ENCODE measurements around the gene GPRC5C. TPM values are rescaled to one million over a fixed set of nuclear protein-coding genes. Genes with fewer than 3 reads are reported as not detected.

Gene GPRC5C
- polyA plus RNA-seq, 2 of the 4 experiments (the other 2 are of a cell fraction): 36.5 to 49.2 TPM

GRCh38 chr17:74454197-74455024, 22.5 kb downstream of the GPRC5C start:
- peaks cover 16% of the 10 kb centered on the region for H3K4me1 ChIP-seq
- H3K27ac ChIP-seq: peak overlapping the region; percentile 70 to 87
- ATAC-seq (peak; percentile 52 to 64), DNase-seq (ENCODE audit: low read depth in 1 of 2, low spot score in 1 of 2) (peak in 1 of 2 experiments; percentile 48), FAIRE-seq (no peak)
- TF ChIP-seq RAD21 (conservative IDR thresholded peaks at IDR 0.05 in 1 of 2, IDR thresholded peaks at IDR 0.05 in 1 of 2) (peak; percentile 9 to 39; a peak in 1 of 5 replicates), PBX3 (IDR thresholded peaks at IDR 0.05) (peak; percentile 64; the same call in 1 of the 2 replicates), MAX (IDR thresholded peaks at IDR 0.05) (no peak), MAZ (IDR thresholded peaks at IDR 0.05; ENCODE audit: borderline replicate concordance, low read depth, low read length) (0 out of 2 replicates have a peak, but pooled peaks have one; percentile 26)
- WGBS (ENCODE audit: missing lambda C conversion rate): 18% methylated on average over 12 of the region's 40 CpGs
- H3K9me3 ChIP-seq: no peaks in the 10 kb centered on the region
- peak overlapping the region; percentile 44 for H3K4me3 ChIP-seq
- ChIA-PET POLR2A (interaction anchor here (0.6 to 1.5 kb wide), 10 partner anchors 10 to 202 kb away, joined by 3 to 16 read pairs (median 4); no protein-coding TSS in a partner anchor), CTCF (interaction anchor here (0.6 to 7.4 kb wide), 15 partner anchors 10 to 1858 kb away, joined by 3 to 127 read pairs (median 4); partner anchors contain the start of gene BTBD17)
- H3K4me2 ChIP-seq: peak overlapping the region; percentile 98

DNA sequence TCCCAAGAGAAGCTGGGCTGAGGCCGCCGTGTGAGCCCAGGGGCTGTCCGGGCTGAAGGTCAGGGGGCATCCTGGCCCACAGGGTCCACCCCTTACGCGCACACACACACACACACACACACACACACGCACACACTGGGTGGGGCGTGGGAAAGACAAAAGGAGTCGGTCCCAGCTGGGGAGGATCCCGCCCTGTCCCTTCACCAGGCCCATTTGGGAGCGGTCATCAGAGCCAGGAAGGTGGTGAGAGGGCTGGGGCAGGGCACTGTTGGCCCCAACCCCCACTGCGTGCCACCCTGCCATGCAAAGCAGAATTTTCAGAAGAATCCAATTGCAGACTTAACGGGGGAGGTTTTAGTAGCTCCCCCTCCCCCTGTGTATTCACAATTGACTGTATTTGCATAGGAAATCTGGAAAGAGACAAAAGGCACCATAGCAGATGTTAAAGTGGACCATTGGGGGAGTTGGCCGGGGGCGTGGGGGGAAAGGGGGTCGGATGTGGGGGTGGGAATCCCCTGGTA, 23.2 kb downstream of the GPRC5C start:
- FAIRE-seq: no peak
- no peak for ATAC-seq
- peaks cover 16% of the 10 kb centered on the region for H3K4me1 ChIP-seq
- H3K9me3 ChIP-seq: no peaks in the 10 kb centered on the region
- peak overlapping the region; percentile 70 to 87; a peak in 5 of 6 replicates for H3K27ac ChIP-seq
- 67% methylated on average over 14 of the region's 15 CpGs for WGBS (ENCODE audit: missing lambda C conversion rate)
- no peak for TF ChIP-seq GATA3 (IDR thresholded peaks at IDR 0.05; ENCODE audit: borderline replicate concordance)
- no peak for TF ChIP-seq TP53 (CRISPR knock-in tag; IDR thresholded peaks at IDR 0.05)
- TF ChIP-seq FOSB (CRISPR knock-in tag; IDR thresholded peaks at IDR 0.05): no peak
- TF ChIP-seq, protein P1, sequence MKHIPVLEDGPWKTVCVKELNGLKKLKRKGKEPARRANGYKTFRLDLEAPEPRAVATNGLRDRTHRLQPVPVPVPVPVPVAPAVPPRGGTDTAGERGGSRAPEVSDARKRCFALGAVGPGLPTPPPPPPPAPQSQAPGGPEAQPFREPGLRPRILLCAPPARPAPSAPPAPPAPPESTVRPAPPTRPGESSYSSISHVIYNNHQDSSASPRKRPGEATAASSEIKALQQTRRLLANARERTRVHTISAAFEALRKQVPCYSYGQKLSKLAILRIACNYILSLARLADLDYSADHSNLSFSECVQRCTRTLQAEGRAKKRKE (CRISPR knock-in tag; IDR thresholded peaks at IDR 0.05; ENCODE audit: low read depth): no peak
- no peak for TF ChIP-seq SMC3 (IDR thresholded peaks at IDR 0.05)
- TF ChIP-seq NR3C1 (IDR thresholded peaks at IDR 0.05): no peak
- TF ChIP-seq, protein P2, sequence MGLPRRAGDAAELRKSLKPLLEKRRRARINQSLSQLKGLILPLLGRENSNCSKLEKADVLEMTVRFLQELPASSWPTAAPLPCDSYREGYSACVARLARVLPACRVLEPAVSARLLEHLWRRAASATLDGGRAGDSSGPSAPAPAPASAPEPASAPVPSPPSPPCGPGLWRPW (IDR thresholded peaks at IDR 0.05): no peak
- TF ChIP-seq CEBPB (IDR thresholded peaks at IDR 0.05): no peak
- TF ChIP-seq FOXS1 (CRISPR knock-in tag; IDR thresholded peaks at IDR 0.05): no peak
- TF ChIP-seq MAFK (IDR thresholded peaks at IDR 0.05; ENCODE audit: partially characterized antibody): no peak
- TF ChIP-seq RAD21 (conservative IDR thresholded peaks at IDR 0.05 in 1 of 2, IDR thresholded peaks at IDR 0.05 in 1 of 2): no peak
- TF ChIP-seq ZFP36 (IDR thresholded peaks at IDR 0.05; ENCODE audit: borderline replicate concordance, partially characterized antibody): no peak
- no peak for TF ChIP-seq RARB (CRISPR knock-in tag; IDR thresholded peaks at IDR 0.05)
- no peak for TF ChIP-seq EHF (CRISPR knock-in tag; IDR thresholded peaks at IDR 0.05)
- TF ChIP-seq CHD2 (IDR thresholded peaks at IDR 0.05; ENCODE audit: low read length, partially characterized antibody): no peak
- TF ChIP-seq KDM5A (IDR thresholded peaks at IDR 0.05): no peak
- DNase-seq (ENCODE audit: low read depth in 1 of 2, low spot score in 1 of 2): no peak
- H3K4me3 ChIP-seq: no peak overlapping the region; the same call in 2 of the 3 replicates
- ChIA-PET CTCF (interaction anchor here (0.9 to 7.4 kb wide), 15 partner anchors 9 to 260 kb away, joined by 3 to 127 read pairs (median 4); partner anchors contain the start of gene BTBD17), POLR2A (interaction anchor here (1.5 kb wide), 2 partner anchors 10 to 37 kb away, joined by 4 read pairs; no protein-coding TSS in a partner anchor)
- H3K4me2 ChIP-seq: peak overlapping the region; percentile 98

DNA sequence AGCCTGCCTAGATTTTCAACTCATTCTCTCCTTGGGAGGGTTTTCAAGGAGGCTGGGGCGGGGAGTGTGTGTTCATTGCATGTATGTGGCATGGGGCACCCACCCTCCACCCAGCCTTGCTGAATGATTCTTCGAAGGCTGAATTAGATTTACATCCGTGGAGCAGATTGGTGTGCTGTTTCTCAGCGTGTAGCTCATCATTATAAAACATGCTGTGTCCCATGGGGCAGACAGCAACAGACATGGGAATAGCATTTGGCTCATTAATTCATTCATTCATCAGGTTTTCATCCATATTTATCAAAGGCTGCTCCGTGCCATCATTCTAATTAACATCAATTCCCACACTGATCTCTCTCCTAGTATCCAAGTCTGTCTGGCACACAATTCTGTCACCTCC, 23.9 kb downstream of the GPRC5C start:
- CTCF ChIA-PET: interaction anchor here (0.9 to 7.4 kb wide), 9 partner anchors 8 to 256 kb away, joined by 3 to 127 read pairs (median 6); no protein-coding TSS in a partner anchor
- POLR2A ChIA-PET: interaction anchor here (1.5 kb wide), 1 partner anchor 11 kb away, joined by 4 read pairs; no protein-coding TSS in a partner anchor
- TF ChIP-seq RCOR1 (IDR thresholded peaks at IDR 0.05; ENCODE audit: low read depth, low read length) (no peak), RNF2 (IDR thresholded peaks at IDR 0.05; ENCODE audit: borderline replicate concordance, low read depth) (no peak), HDAC2 (IDR thresholded peaks at IDR 0.05) (no peak), JUNB (IDR thresholded peaks at IDR 0.05) (no peak), JUN (IDR thresholded peaks at IDR 0.05) (no peak), CBX2 (IDR thresholded peaks at IDR 0.05; ENCODE audit: borderline replicate concordance, low read depth) (no peak), MYC (IDR thresholded peaks at IDR 0.05; ENCODE audit: borderline replicate concordance, low read length) (no peak), PHF8 (IDR thresholded peaks at IDR 0.05; ENCODE audit: borderline replicate concordance, low read depth) (no peak), HOXA7 (CRISPR knock-in tag; IDR thresholded peaks at IDR 0.05) (no peak), ZSCAN20 (CRISPR knock-in tag; IDR thresholded peaks at IDR 0.05) (no peak), POLR2AphosphoS2 (conservative IDR thresholded peaks at IDR 0.05; ENCODE audit: low read length) (no peak)
- TF ChIP-seq, protein P3, sequence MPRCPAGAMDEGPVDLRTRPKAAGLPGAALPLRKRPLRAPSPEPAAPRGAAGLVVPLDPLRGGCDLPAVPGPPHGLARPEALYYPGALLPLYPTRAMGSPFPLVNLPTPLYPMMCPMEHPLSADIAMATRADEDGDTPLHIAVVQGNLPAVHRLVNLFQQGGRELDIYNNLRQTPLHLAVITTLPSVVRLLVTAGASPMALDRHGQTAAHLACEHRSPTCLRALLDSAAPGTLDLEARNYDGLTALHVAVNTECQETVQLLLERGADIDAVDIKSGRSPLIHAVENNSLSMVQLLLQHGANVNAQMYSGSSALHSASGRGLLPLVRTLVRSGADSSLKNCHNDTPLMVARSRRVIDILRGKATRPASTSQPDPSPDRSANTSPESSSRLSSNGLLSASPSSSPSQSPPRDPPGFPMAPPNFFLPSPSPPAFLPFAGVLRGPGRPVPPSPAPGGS (IDR thresholded peaks at IDR 0.05): no peak
- FAIRE-seq: no peak
- no peak overlapping the region for H3K27ac ChIP-seq
- WGBS (ENCODE audit: missing lambda C conversion rate): 72% methylated on average over 5 of the region's 5 CpGs
- no peaks in the 10 kb centered on the region for H3K9me3 ChIP-seq
- H3K4me3 ChIP-seq: no peak overlapping the region
- H3K4me1 ChIP-seq: peaks cover 16% of the 10 kb centered on the region
- ATAC-seq: no peak
- no peak for DNase-seq (ENCODE audit: low read depth in 1 of 2, low spot score in 1 of 2)
- no peak overlapping the region for H3K4me2 ChIP-seq
